Upper lobe of left lung (tissue), 6 donors: ENCODE results near the gene ZNF440. TPM values are rescaled to one million over a fixed set of nuclear protein-coding genes. Genes with fewer than 3 reads are reported as not detected.
"Not testable (repeated sequence)": the region's sequence is repeated elsewhere in the genome, so short reads cannot be mapped to it uniquely, and the experiment has no call there.

Source experiments
- ATAC-seq, 2 donors: fragments of 200-7000 bp; cut with Tn5 transposase; one replicate each; pipeline ENCODE4 v1.9.1; 2022; ENCODE audit warnings: mild to moderate bottlenecking in 2 of 2, moderate library complexity in 2 of 2; ENCODE audit not compliant: low FRiP score in 2 of 2
- DNase-seq, 2 donors: peaks; one replicate each; pipeline ENCODE4 v3.0.0-alpha.2; 2019 to 2020
- H3K27ac ChIP-seq, 4 donors: fragments of 200-600 bp; sonication (generic); one replicate each; pipeline ENCODE4 v1.5.1; 2016 to 2019
- H3K27me3 ChIP-seq, 4 donors: fragments of 200-600 bp; sonication (generic); one replicate each; pipeline ENCODE4 v1.5.1; 2017 to 2019
- H3K36me3 ChIP-seq, 4 donors: fragments of 200-600 bp; sonication (generic); one replicate each; pipeline ENCODE4 v1.5.1; 2016 to 2019
- H3K4me1 ChIP-seq, 4 donors: fragments of 200-600 bp; sonication (generic); one replicate each; pipeline ENCODE4 v1.5.1; 2018 to 2019
- H3K4me3 ChIP-seq, 4 donors: fragments of 200-600 bp; sonication (generic); one replicate each; pipeline ENCODE4 v1.5.1; 2017 to 2019; ENCODE audit warnings: mild to moderate bottlenecking in 2 of 4, moderate library complexity in 1 of 4
- H3K9me3 ChIP-seq, 4 donors: fragments of 200-600 bp; sonication (generic); one replicate each; pipeline ENCODE4 v1.5.1; 2018 to 2019
- EP300 ChIP-seq, 4 donors: sonication (generic); formaldehyde crosslinking; IDR thresholded peaks; one replicate each; pipeline ENCODE4 v1.5.1; 2017; ENCODE audit warnings: antibody characterized with exemption in 4 of 4, control low read depth in 2 of 4
- POLR2A ChIP-seq, 4 donors: fragments of 450-650 bp; IDR thresholded peaks; one replicate each; pipeline ENCODE4 v1.5.1; 2016 to 2017; ENCODE audit warnings: antibody characterized with exemption in 4 of 4, mild to moderate bottlenecking in 2 of 4
- POLR2AphosphoS5 ChIP-seq, 2 donors: sonication (generic); formaldehyde crosslinking; IDR thresholded peaks; one replicate each; pipeline ENCODE4 v1.5.1; 2017; ENCODE audit warnings: antibody characterized with exemption in 2 of 2
- WGBS, 2 donors: methylation state at CpG; one replicate each; pipeline ENCODE4 v1.1.5; 2017 to 2018; 5-methylcytosine and 5-hydroxymethylcytosine counted together
- total RNA-seq, 6 donors: library from RNA; depleted of rRNA in 4 of 6; stranded (reverse); fragments of >200 nt in 4 of 6; gene quantifications; one replicate each; pipeline versions ENCODE4 v1.1.0 to v1.2.1, GENCODE V29; 2016 to 2021
- TF ChIP-seq, protein P1 (sequence below), 6 experiments: fragments of 450-650 bp in 4 of 6; fragments of 200-600 bp in 2 of 6; sonication (generic) in 2 of 6; IDR thresholded peaks; one replicate each; pipeline ENCODE4 v1.5.1; 2016 to 2019; ENCODE audit warnings: antibody characterized with exemption in 6 of 6
- donor health status: DM: no; HTN: no; CAD: no; lungs with moderate emphysema.
- donor health status: DM: no; HTN: yes; CAD: no; lungs with severe emphysema.

The ZNF440 gene
- total RNA-seq, 6 donors from 2014 or later: 12.4 to 49.2 (median 17.0) TPM

DNA sequence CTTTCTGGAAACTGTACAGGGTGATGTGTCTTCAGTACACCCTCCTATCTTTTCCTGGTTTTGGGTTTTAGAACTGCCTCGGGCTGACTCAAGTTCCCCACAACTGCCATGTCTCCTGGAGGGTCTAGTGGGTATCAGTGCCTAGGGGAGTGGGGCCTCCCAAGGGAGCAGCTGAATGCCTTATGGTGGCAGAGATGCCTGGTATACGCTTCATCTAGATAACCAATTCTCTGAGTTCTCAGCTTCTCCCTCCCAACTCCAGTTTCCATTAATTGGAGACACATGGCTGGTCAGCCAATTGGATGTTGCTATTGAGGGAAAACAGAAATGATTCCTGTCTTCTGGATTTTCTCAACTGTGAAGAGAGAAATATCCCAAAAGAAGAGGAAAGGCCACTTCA is 47.2 kb downstream of the ZNF440 start:
- WGBS, 2 donors: 86 to 100% methylated on average over 2 of the region's 2 CpGs
- peaks cover 0 to 4% (median 0%) of the 10 kb centered on the region in 4 donors for H3K4me1 ChIP-seq
- TF ChIP-seq, protein P1, sequence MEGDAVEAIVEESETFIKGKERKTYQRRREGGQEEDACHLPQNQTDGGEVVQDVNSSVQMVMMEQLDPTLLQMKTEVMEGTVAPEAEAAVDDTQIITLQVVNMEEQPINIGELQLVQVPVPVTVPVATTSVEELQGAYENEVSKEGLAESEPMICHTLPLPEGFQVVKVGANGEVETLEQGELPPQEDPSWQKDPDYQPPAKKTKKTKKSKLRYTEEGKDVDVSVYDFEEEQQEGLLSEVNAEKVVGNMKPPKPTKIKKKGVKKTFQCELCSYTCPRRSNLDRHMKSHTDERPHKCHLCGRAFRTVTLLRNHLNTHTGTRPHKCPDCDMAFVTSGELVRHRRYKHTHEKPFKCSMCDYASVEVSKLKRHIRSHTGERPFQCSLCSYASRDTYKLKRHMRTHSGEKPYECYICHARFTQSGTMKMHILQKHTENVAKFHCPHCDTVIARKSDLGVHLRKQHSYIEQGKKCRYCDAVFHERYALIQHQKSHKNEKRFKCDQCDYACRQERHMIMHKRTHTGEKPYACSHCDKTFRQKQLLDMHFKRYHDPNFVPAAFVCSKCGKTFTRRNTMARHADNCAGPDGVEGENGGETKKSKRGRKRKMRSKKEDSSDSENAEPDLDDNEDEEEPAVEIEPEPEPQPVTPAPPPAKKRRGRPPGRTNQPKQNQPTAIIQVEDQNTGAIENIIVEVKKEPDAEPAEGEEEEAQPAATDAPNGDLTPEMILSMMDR (IDR thresholded peaks at IDR 0.05): no peak
- TF ChIP-seq POLR2AphosphoS5 (IDR thresholded peaks at IDR 0.05) (no peak), EP300 (IDR thresholded peaks at IDR 0.05) (no peak), POLR2A (IDR thresholded peaks at IDR 0.05) (no peak)
- no peak for ATAC-seq
- H3K27ac ChIP-seq: no peak overlapping the region
- H3K4me3 ChIP-seq: no peak overlapping the region
- no peak for DNase-seq
- H3K36me3 ChIP-seq: peaks cover 2 to 10% (median 3%) of the 10 kb centered on the region in 4 donors
- H3K27me3 ChIP-seq: no peaks in the 10 kb centered on the region
- peaks cover 0 to 34% (median 24%) of the 10 kb centered on the region in 4 donors for H3K9me3 ChIP-seq

DNA sequence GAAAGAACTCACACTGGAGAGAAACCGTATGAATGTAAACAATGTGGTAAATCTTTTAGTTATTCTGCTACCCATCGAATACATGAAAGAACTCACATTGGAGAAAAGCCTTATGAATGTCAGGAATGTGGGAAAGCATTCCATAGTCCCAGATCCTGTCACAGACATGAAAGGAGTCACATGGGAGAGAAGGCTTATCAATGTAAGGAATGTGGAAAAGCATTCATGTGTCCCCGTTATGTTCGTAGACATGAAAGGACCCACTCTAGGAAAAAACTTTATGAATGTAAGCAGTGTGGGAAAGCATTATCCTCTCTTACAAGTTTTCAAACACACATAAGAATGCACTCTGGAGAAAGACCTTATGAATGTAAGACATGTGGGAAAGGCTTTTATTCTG is 53.7 kb downstream of the ZNF440 start:
- H3K4me3 ChIP-seq, DNase-seq, H3K27me3 ChIP-seq, H3K4me1 ChIP-seq, H3K27ac ChIP-seq, ATAC-seq: not testable (repeated sequence)
- WGBS, 2 donors: 96 to 97% methylated on average over 4 of the region's 4 CpGs
- Histone ChIP-seq H3K9me3 (peaks cover 33 to 81% (median 65%) of the 10 kb centered on the region in 4 donors), H3K36me3 (peaks cover 20 to 38% (median 29%) of the 10 kb centered on the region in 4 donors)

DNA sequence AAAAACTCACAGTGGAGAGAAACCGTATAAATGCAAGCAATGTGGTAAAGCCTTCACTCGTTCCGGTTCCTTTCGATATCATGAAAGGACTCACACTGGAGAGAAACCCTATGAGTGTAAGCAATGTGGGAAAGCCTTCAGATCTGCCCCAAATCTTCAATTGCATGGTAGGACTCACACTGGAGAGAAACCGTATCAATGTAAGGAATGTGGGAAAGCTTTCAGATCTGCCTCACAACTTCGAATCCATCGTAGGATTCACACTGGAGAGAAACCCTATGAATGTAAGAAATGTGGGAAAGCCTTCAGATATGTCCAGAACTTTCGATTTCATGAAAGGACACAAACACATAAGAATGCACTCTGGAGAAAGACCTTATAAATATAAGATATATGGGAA is 54.1 kb downstream of the ZNF440 start:
- no peaks in the 10 kb centered on the region for H3K4me1 ChIP-seq
- no peaks in the 10 kb centered on the region for H3K27me3 ChIP-seq
- no peak overlapping the region for H3K27ac ChIP-seq
- TF ChIP-seq, protein P1 (IDR thresholded peaks at IDR 0.05): no peak
- TF ChIP-seq EP300 (IDR thresholded peaks at IDR 0.05): no peak
- no peak for TF ChIP-seq POLR2AphosphoS5 (IDR thresholded peaks at IDR 0.05)
- no peak for TF ChIP-seq POLR2A (IDR thresholded peaks at IDR 0.05)
- peaks cover 33 to 79% (median 63%) of the 10 kb centered on the region in 4 donors for H3K9me3 ChIP-seq
- H3K36me3 ChIP-seq: peaks cover 20 to 36% (median 29%) of the 10 kb centered on the region in 4 donors
- ATAC-seq: no peak
- DNase-seq: no peak
- no peak overlapping the region for H3K4me3 ChIP-seq
- 92 to 96% methylated on average over 8 of the region's 8 CpGs for WGBS, 2 donors

DNA sequence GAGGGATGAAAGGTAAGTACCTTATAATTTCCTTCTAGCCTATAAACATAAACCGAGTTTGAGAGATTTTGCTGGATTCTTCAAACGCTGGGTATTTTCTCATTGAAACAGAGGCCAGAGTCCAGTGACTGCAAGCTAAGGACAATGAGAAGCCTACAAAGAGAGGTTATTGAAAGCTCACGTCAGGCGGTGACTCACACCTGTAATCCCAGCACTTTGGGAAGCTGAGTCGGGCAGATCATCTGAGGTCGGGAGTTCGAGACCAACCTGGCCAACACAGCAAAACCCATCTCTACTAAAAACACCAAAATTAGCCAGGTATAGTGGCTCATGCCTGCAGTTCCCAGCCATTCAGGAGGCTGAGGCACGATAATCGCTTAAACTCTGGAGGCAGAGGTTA is 58.6 kb downstream of the ZNF440 start:
- H3K4me1 ChIP-seq: no peaks in the 10 kb centered on the region
- DNase-seq (no peak), ATAC-seq (no peak)
- peaks cover 24 to 38% (median 33%) of the 10 kb centered on the region in 4 donors for H3K9me3 ChIP-seq
- no peaks in the 10 kb centered on the region for H3K27me3 ChIP-seq
- H3K36me3 ChIP-seq: peaks cover 6 to 16% (median 13%) of the 10 kb centered on the region in 4 donors
- TF ChIP-seq POLR2AphosphoS5 (IDR thresholded peaks at IDR 0.05) (no peak), EP300 (IDR thresholded peaks at IDR 0.05) (no peak), POLR2A (IDR thresholded peaks at IDR 0.05) (no peak)
- TF ChIP-seq, protein P1 (IDR thresholded peaks at IDR 0.05): no peak
- no peak overlapping the region for H3K27ac ChIP-seq
- WGBS, 2 donors: 91 to 94% methylated on average over 9 of the region's 9 CpGs
- no peak overlapping the region for H3K4me3 ChIP-seq

DNA sequence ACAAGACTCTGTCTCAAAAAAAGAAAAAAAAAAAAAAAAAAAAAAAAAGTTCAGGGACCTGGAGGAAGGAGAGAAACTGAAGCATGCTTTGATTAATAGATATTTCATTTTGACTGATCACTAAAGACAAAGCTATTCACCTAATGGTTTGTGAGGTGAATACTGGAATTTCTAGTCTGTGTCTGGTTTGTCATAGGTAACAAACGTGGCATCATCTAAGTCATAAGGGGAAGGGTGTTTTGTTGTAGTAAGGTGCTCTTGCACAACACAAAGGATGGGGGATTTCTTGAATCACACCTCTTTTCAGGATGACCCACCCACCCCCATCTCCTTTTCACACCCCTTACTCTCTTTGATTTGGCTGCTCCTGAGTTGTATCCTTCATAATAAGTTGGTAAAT is 59.7 kb downstream of the ZNF440 start:
- Histone ChIP-seq H3K27ac (no peak overlapping the region), H3K4me3 (no peak overlapping the region), H3K9me3 (peaks cover 12 to 26% (median 22%) of the 10 kb centered on the region in 4 donors), H3K4me1 (no peaks in the 10 kb centered on the region), H3K36me3 (peaks cover 0 to 4% (median 2%) of the 10 kb centered on the region in 4 donors), H3K27me3 (no peaks in the 10 kb centered on the region)
- 61 to 86% methylated on average over 1 of the region's 1 CpG for WGBS, 2 donors
- no peak for TF ChIP-seq EP300 (IDR thresholded peaks at IDR 0.05)
- TF ChIP-seq POLR2AphosphoS5 (IDR thresholded peaks at IDR 0.05): no peak
- no peak for TF ChIP-seq POLR2A (IDR thresholded peaks at IDR 0.05)
- TF ChIP-seq, protein P1 (IDR thresholded peaks at IDR 0.05): no peak
- ATAC-seq (no peak), DNase-seq (no peak)
